HepG2 (cell line): ENCODE measurements around the gene IFT122. TPM values are rescaled to one million over a fixed set of nuclear protein-coding genes. Genes with fewer than 3 reads are reported as not detected.

Experiments
- BCL6 ChIP-seq: IDR thresholded peaks from 2 replicates; pipeline ENCODE4 v1.6.1; 2016; ENCODE audit warnings: missing genetic modification reagents, missing compliant biosample characterization
- HIVEP1 ChIP-seq: sonication (generic); formaldehyde crosslinking; IDR thresholded peaks from 2 replicates; pipeline ENCODE4 v1.4.0; 2020; ENCODE audit warnings: mild to moderate bottlenecking, missing genetic modification reagents
- RXRB ChIP-seq: IDR thresholded peaks from 2 replicates; pipeline ENCODE4 v1.6.1; 2016; ENCODE audit warnings: borderline replicate concordance, missing genetic modification reagents, missing compliant biosample characterization
- TAF15 ChIP-seq: fragments of 200-400 bp; formaldehyde crosslinking; IDR thresholded peaks from one replicate; pipeline ENCODE4 v1.6.1; 2018; ENCODE audit warnings: mild to moderate bottlenecking, low read depth, low read length; ENCODE audit not compliant: poor library complexity, severe bottlenecking
- ZFY ChIP-seq: sonication (generic); formaldehyde crosslinking; IDR thresholded peaks from 2 replicates; pipeline ENCODE4 v1.4.0; 2020; ENCODE audit warnings: missing genetic modification reagents
- ZNF468 ChIP-seq: sonication (generic); formaldehyde crosslinking; IDR thresholded peaks from 2 replicates; pipeline ENCODE4 v1.8.0; 2022; ENCODE audit warnings: mild to moderate bottlenecking, moderate library complexity, missing genetic modification reagents
- ZNF550 ChIP-seq: sonication (generic); formaldehyde crosslinking; IDR thresholded peaks from 2 replicates; pipeline ENCODE4 v1.4.0; 2020; ENCODE audit warnings: mild to moderate bottlenecking, missing genetic modification reagents, borderline replicate concordance
- ZNF563 ChIP-seq: sonication (generic); formaldehyde crosslinking; IDR thresholded peaks from 2 replicates; pipeline ENCODE4 v1.8.0; 2022; ENCODE audit warnings: mild to moderate bottlenecking, moderate library complexity, missing genetic modification reagents
- ZNF569 ChIP-seq: sonication (generic); formaldehyde crosslinking; IDR thresholded peaks from 2 replicates; pipeline ENCODE4 v1.5.0; 2020; ENCODE audit warnings: mild to moderate bottlenecking, missing genetic modification reagents, moderate library complexity, borderline replicate concordance
- ZNF597 ChIP-seq: sonication (generic); formaldehyde crosslinking; IDR thresholded peaks from 2 replicates; pipeline ENCODE4 v1.5.0; 2020; ENCODE audit warnings: missing genetic modification reagents
- polyA plus RNA-seq, 8 experiments: library from polyadenylated mRNA; depleted of rRNA in 3 of 8; stranded (reverse) in 7 of 8; unstranded in 1 of 8; fragments of >200 nt; fragmentation: Illumina TruSeq in 4 of 8; extraction: Trizol in 4 of 8; gene quantifications; 2 replicates each; pipeline versions ENCODE4 v1.2.1 to v1.2.3, GENCODE V29; 2011 to 2016; ENCODE audit warnings: low read depth in 4 of 8, missing spikeins in 1 of 8, mixed read lengths in 1 of 8; ENCODE audit not compliant: insufficient read depth in 1 of 8
- total RNA-seq, 5 experiments: library from RNA; depleted of rRNA; stranded (reverse); fragments of >200 nt; fragmentation: Illumina TruSeq; extraction: Trizol; gene quantifications; 2 replicates each; pipeline ENCODE4 v1.2.3, GENCODE V29; 2016; ENCODE audit warnings: low read depth in 1 of 5
- TF ChIP-seq, protein P1 (sequence below): conservative IDR thresholded peaks from 2 replicates; pipeline ENCODE4 v1.6.1; 2018; ENCODE audit warnings: missing genetic modification reagents
- TF ChIP-seq, protein P2 (sequence below): sonication (generic); formaldehyde crosslinking; IDR thresholded peaks from 2 replicates; pipeline ENCODE4 v1.5.1; 2020; ENCODE audit warnings: missing genetic modification reagents, mild to moderate bottlenecking, borderline replicate concordance
- TF ChIP-seq, protein P3 (sequence below): sonication (generic); formaldehyde crosslinking; IDR thresholded peaks from 2 replicates; pipeline ENCODE4 v1.5.0; 2020; ENCODE audit warnings: missing genetic modification reagents, mild to moderate bottlenecking, borderline replicate concordance
- TF ChIP-seq, protein P4 (sequence below): IDR thresholded peaks from 2 replicates; pipeline ENCODE4 v1.6.1; 2016; ENCODE audit warnings: low read depth
- TF ChIP-seq, protein P5 (sequence below): sonication (generic); formaldehyde crosslinking; IDR thresholded peaks from 2 replicates; pipeline ENCODE4 v1.5.0; 2020; ENCODE audit warnings: missing genetic modification reagents
- TF ChIP-seq, protein P6 (sequence below): sonication (generic); formaldehyde crosslinking; IDR thresholded peaks from 2 replicates; pipeline ENCODE4 v1.9.0; 2022; ENCODE audit warnings: missing genetic modification reagents, mild to moderate bottlenecking, borderline replicate concordance
- TF ChIP-seq, protein P7 (sequence below): sonication (generic); formaldehyde crosslinking; IDR thresholded peaks from 2 replicates; pipeline ENCODE4 v1.9.0; 2022; ENCODE audit warnings: low read depth, missing genetic modification reagents

The IFT122 gene
- total and polyA plus RNA-seq, 2 of the 13 experiments (the other 11 are each of a cell fraction or from before 2014, with no cell fraction given), result 10.1 to 10.3 TPM

GRCh38 chr3:129490273-129490675 lies 50.2 kb downstream of the IFT122 start (continued):
- TF ChIP-seq, protein P1, sequence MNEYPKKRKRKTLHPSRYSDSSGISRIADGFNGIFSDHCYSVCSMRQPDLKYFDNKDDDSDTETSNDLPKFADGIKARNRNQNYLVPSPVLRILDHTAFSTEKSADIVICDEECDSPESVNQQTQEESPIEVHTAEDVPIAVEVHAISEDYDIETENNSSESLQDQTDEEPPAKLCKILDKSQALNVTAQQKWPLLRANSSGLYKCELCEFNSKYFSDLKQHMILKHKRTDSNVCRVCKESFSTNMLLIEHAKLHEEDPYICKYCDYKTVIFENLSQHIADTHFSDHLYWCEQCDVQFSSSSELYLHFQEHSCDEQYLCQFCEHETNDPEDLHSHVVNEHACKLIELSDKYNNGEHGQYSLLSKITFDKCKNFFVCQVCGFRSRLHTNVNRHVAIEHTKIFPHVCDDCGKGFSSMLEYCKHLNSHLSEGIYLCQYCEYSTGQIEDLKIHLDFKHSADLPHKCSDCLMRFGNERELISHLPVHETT (CRISPR knock-in tag), result no peak
- TF ChIP-seq ZNF569, result no peak
- TF ChIP-seq BCL6 (CRISPR knock-in tag), result 0 out of 2 replicates have a peak, but pooled peaks have one; percentile 34
- TF ChIP-seq TAF15, result no peak
- TF ChIP-seq ZNF468 (CRISPR knock-in tag), result no peak
- TF ChIP-seq, protein P2, sequence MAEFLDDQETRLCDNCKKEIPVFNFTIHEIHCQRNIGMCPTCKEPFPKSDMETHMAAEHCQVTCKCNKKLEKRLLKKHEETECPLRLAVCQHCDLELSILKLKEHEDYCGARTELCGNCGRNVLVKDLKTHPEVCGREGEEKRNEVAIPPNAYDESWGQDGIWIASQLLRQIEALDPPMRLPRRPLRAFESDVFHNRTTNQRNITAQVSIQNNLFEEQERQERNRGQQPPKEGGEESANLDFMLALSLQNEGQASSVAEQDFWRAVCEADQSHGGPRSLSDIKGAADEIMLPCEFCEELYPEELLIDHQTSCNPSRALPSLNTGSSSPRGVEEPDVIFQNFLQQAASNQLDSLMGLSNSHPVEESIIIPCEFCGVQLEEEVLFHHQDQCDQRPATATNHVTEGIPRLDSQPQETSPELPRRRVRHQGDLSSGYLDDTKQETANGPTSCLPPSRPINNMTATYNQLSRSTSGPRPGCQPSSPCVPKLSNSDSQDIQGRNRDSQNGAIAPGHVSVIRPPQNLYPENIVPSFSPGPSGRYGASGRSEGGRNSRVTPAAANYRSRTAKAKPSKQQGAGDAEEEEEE (CRISPR knock-in tag), result no peak
- TF ChIP-seq, protein P3, sequence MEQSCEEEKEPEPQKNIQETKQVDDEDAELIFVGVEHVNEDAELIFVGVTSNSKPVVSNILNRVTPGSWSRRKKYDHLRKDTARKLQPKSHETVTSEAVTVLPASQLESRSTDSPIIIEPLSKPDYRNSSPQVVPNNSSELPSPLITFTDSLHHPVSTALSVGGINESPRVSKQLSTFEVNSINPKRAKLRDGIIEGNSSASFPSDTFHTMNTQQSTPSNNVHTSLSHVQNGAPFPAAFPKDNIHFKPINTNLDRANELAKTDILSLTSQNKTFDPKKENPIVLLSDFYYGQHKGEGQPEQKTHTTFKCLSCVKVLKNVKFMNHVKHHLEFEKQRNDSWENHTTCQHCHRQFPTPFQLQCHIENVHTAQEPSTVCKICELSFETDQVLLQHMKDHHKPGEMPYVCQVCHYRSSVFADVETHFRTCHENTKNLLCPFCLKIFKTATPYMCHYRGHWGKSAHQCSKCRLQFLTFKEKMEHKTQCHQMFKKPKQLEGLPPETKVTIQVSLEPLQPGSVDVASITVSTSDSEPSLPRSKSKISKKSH (CRISPR knock-in tag), result no peak
- TF ChIP-seq, protein P4, sequence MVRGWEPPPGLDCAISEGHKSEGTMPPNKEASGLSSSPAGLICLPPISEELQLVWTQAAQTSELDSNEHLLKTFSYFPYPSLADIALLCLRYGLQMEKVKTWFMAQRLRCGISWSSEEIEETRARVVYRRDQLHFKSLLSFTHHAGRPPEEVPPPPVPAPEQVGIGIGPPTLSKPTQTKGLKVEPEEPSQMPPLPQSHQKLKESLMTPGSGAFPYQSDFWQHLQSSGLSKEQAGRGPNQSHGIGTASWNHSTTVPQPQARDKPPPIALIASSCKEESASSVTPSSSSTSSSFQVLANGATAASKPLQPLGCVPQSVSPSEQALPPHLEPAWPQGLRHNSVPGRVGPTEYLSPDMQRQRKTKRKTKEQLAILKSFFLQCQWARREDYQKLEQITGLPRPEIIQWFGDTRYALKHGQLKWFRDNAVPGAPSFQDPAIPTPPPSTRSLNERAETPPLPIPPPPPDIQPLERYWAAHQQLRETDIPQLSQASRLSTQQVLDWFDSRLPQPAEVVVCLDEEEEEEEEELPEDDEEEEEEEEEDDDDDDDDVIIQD, result 0 out of 2 replicates have a peak, but pooled peaks have one; percentile 40
- TF ChIP-seq, protein P5, sequence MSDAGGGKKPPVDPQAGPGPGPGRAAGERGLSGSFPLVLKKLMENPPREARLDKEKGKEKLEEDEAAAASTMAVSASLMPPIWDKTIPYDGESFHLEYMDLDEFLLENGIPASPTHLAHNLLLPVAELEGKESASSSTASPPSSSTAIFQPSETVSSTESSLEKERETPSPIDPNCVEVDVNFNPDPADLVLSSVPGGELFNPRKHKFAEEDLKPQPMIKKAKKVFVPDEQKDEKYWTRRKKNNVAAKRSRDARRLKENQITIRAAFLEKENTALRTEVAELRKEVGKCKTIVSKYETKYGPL (CRISPR knock-in tag), result no peak
- TF ChIP-seq, protein P6, sequence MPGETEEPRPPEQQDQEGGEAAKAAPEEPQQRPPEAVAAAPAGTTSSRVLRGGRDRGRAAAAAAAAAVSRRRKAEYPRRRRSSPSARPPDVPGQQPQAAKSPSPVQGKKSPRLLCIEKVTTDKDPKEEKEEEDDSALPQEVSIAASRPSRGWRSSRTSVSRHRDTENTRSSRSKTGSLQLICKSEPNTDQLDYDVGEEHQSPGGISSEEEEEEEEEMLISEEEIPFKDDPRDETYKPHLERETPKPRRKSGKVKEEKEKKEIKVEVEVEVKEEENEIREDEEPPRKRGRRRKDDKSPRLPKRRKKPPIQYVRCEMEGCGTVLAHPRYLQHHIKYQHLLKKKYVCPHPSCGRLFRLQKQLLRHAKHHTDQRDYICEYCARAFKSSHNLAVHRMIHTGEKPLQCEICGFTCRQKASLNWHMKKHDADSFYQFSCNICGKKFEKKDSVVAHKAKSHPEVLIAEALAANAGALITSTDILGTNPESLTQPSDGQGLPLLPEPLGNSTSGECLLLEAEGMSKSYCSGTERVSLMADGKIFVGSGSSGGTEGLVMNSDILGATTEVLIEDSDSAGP, result no peak; the same call in 1 of the 2 replicates
- no peak for TF ChIP-seq ZNF597 (CRISPR knock-in tag)
- TF ChIP-seq, protein P7, sequence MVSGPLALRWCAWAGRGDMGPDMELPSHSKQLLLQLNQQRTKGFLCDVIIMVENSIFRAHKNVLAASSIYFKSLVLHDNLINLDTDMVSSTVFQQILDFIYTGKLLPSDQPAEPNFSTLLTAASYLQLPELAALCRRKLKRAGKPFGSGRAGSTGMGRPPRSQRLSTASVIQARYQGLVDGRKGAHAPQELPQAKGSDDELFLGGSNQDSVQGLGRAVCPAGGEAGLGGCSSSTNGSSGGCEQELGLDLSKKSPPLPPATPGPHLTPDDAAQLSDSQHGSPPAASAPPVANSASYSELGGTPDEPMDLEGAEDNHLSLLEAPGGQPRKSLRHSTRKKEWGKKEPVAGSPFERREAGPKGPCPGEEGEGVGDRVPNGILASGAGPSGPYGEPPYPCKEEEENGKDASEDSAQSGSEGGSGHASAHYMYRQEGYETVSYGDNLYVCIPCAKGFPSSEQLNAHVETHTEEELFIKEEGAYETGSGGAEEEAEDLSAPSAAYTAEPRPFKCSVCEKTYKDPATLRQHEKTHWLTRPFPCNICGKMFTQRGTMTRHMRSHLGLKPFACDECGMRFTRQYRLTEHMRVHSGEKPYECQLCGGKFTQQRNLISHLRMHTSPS (CRISPR knock-in tag), result no peak
- no peak for TF ChIP-seq HIVEP1 (CRISPR knock-in tag)
- no peak for TF ChIP-seq ZNF550 (CRISPR knock-in tag)
- TF ChIP-seq ZFY (CRISPR knock-in tag), result no peak
- TF ChIP-seq RXRB, result peak; percentile 61; the same call in 1 of the 2 replicates
- TF ChIP-seq ZNF563 (CRISPR knock-in tag), result no peak
